H9 (cell line): Measurements from ENCODE around the gene BRWD1. TPM values are rescaled to one million over a fixed set of nuclear protein-coding genes. Genes with fewer than 3 reads are reported as not detected.

ENCODE experiments used
- DNase-seq: peaks from one replicate; pipeline ENCODE4 v3.0.0-alpha.2; 2017
- H2AFZ ChIP-seq: one replicate; pipeline ENCODE4 v1.6.1; 2013; ENCODE audit warnings: mild to moderate bottlenecking, low read length, control low read depth, moderate library complexity
- H2AK5ac ChIP-seq: 2 replicates; pipeline ENCODE4 v1.6.1; 2013; ENCODE audit warnings: low read length, control low read depth, mixed read lengths; ENCODE audit not compliant: insufficient read length
- H2BK120ac ChIP-seq: one replicate; pipeline ENCODE4 v1.6.1; 2013; ENCODE audit warnings: low read depth, mild to moderate bottlenecking, low read length, control low read depth, inconsistent platforms; ENCODE audit not compliant: poor library complexity, severe bottlenecking
- H2BK12ac ChIP-seq: 2 replicates; pipeline ENCODE4 v1.6.1; 2013; ENCODE audit warnings: low read length, control low read depth, mixed read lengths, low read depth; ENCODE audit not compliant: insufficient read length
- H2BK15ac ChIP-seq: 2 replicates; pipeline ENCODE4 v1.6.1; 2013; ENCODE audit warnings: low read depth, low read length, control low read depth
- H2BK20ac ChIP-seq: one replicate; pipeline ENCODE4 v1.6.1; 2013; ENCODE audit warnings: low read depth, mild to moderate bottlenecking, low read length, control low read depth, inconsistent platforms; ENCODE audit not compliant: poor library complexity, severe bottlenecking
- H2BK5ac ChIP-seq: 2 replicates; pipeline ENCODE4 v1.6.1; 2013; ENCODE audit warnings: low read length, control low read depth, mixed read lengths; ENCODE audit not compliant: insufficient read length
- H3K14ac ChIP-seq: 2 replicates; pipeline ENCODE4 v1.6.1; 2013; ENCODE audit warnings: low read length, control low read depth; ENCODE audit not compliant: insufficient read depth
- H3K18ac ChIP-seq: 2 replicates; pipeline ENCODE4 v1.6.1; 2013; ENCODE audit warnings: low read depth, mild to moderate bottlenecking, mixed read lengths, low read length, control low read depth; ENCODE audit not compliant: insufficient read length
- H3K23ac ChIP-seq: 2 replicates; pipeline ENCODE4 v1.6.1; 2013; ENCODE audit warnings: low read length, control low read depth, mixed read lengths, low read depth; ENCODE audit not compliant: insufficient read length
- H3K23me2 ChIP-seq: 2 replicates; pipeline ENCODE4 v1.6.1; 2013; ENCODE audit warnings: low read depth, mild to moderate bottlenecking, mixed read lengths, low read length, control low read depth; ENCODE audit not compliant: insufficient read length, poor library complexity, severe bottlenecking
- H3K27ac ChIP-seq: 2 replicates; pipeline ENCODE4 v1.5.1; 2013; ENCODE audit warnings: low read length, control low read depth, mixed read lengths, low read depth; ENCODE audit not compliant: insufficient read length
- H3K27me3 ChIP-seq: 2 replicates; pipeline ENCODE4 v1.6.1; 2013; ENCODE audit warnings: low read length, control low read depth, inconsistent platforms; ENCODE audit not compliant: insufficient read depth
- H3K4ac ChIP-seq: 2 replicates; pipeline ENCODE4 v1.6.1; 2013; ENCODE audit warnings: low read depth, mild to moderate bottlenecking, control low read depth, inconsistent platforms, low read length, moderate library complexity
- H3K4me1 ChIP-seq: 2 replicates; pipeline ENCODE4 v1.6.1; 2013; ENCODE audit warnings: low read length, control low read depth, inconsistent platforms; ENCODE audit not compliant: insufficient read depth
- H3K4me2 ChIP-seq: 2 replicates; pipeline ENCODE4 v1.6.1; 2013; ENCODE audit warnings: low read length, control low read depth, mixed read lengths; ENCODE audit not compliant: insufficient read length, insufficient read depth
- H3K56ac ChIP-seq: 2 replicates; pipeline ENCODE4 v1.6.1; 2013; ENCODE audit warnings: low read depth, mild to moderate bottlenecking, mixed read lengths, low read length, control low read depth; ENCODE audit not compliant: insufficient read length
- H3K79me1 ChIP-seq: 2 replicates; pipeline ENCODE4 v1.6.1; 2013; ENCODE audit warnings: low read depth, mild to moderate bottlenecking, moderate library complexity, low read length, control low read depth, inconsistent platforms; ENCODE audit not compliant: insufficient read depth, poor library complexity, severe bottlenecking
- H3K79me2 ChIP-seq: 2 replicates; pipeline ENCODE4 v1.6.1; 2013; ENCODE audit warnings: low read length, control low read depth, inconsistent platforms; ENCODE audit not compliant: insufficient read depth
- H3K9ac ChIP-seq: 2 replicates; pipeline ENCODE4 v1.6.1; 2013; ENCODE audit warnings: low read length, control low read depth, mixed read lengths; ENCODE audit not compliant: insufficient read length; ENCODE audit errors: extremely low read depth
- H3K9me3 ChIP-seq: one replicate; pipeline ENCODE4 v1.6.1; 2013; ENCODE audit warnings: low read depth, low read length, inconsistent platforms; ENCODE audit not compliant: control insufficient read depth
- H3T11ph ChIP-seq: one replicate; pipeline ENCODE4 v1.6.1; 2013; ENCODE audit warnings: mild to moderate bottlenecking, low read length, control low read depth, inconsistent platforms
- H4K20me1 ChIP-seq: one replicate; pipeline ENCODE4 v1.6.1; 2013; ENCODE audit not compliant: control insufficient read depth, insufficient read length, insufficient read depth
- H4K5ac ChIP-seq: 2 replicates; pipeline ENCODE4 v1.6.1; 2013; ENCODE audit warnings: low read depth, mild to moderate bottlenecking, mixed read lengths, low read length, control low read depth; ENCODE audit not compliant: insufficient read length
- H4K8ac ChIP-seq: replicated peaks from 2 replicates; pipeline ENCODE4 v1.6.1; 2013; ENCODE audit warnings: low read length, control low read depth, mixed read lengths, low read depth; ENCODE audit not compliant: insufficient read length
- H4K91ac ChIP-seq: 2 replicates; pipeline ENCODE4 v1.6.1; 2013; ENCODE audit warnings: low read depth, mild to moderate bottlenecking, moderate library complexity, mixed read lengths, low read length, control low read depth; ENCODE audit not compliant: insufficient read length
- H3K27ac Mint-ChIP-seq, 3 experiments: 2 replicates in 2 of 3; 3 replicates in 1 of 3; pipeline ENCODE4 v1.8.0; 2020 to 2021; ENCODE audit warnings: mixed read lengths in 3 of 3, mild to moderate bottlenecking in 1 of 3, moderate library complexity in 1 of 3
- H3K27me3 Mint-ChIP-seq: 2 replicates; pipeline ENCODE4 v1.8.0; 2021; ENCODE audit warnings: low read depth, mild to moderate bottlenecking, moderate library complexity, mixed read lengths
- H3K36me3 Mint-ChIP-seq, 3 experiments: 2 replicates in 2 of 3; 3 replicates in 1 of 3; pipeline ENCODE4 v1.8.0; 2020 to 2021; ENCODE audit warnings: low read depth in 3 of 3, mixed read lengths in 3 of 3; ENCODE audit not compliant: insufficient read depth in 1 of 3
- H3K4me1 Mint-ChIP-seq, 2 experiments: 2 replicates each; pipeline ENCODE4 v1.8.0; 2020; ENCODE audit warnings: mixed read lengths in 2 of 2
- H3K4me3 Mint-ChIP-seq, 2 experiments: 2 replicates in 1 of 2; 3 replicates in 1 of 2; pipeline ENCODE4 v1.8.0; 2020 to 2021; ENCODE audit warnings: mild to moderate bottlenecking in 2 of 2, mixed read lengths in 2 of 2, moderate library complexity in 1 of 2
- H3K9me3 Mint-ChIP-seq, 2 experiments: 2 replicates in 1 of 2; 3 replicates in 1 of 2; pipeline ENCODE4 v1.8.0; 2020; ENCODE audit warnings: mild to moderate bottlenecking in 2 of 2, mixed read lengths in 2 of 2, moderate library complexity in 1 of 2
- WGBS: extraction: QIAGEN DNeasy Blood & Tissue Kit; methylation state at CpG from one replicate; pipeline ENCODE4 v1.1.7; 2013; ENCODE audit warnings: missing lambda C conversion rate, low lambda C conversion rate, mixed read lengths; ENCODE audit not compliant: insufficient read length; ENCODE audit errors: extremely low coverage; 5-methylcytosine and 5-hydroxymethylcytosine counted together
- total RNA-seq: library from RNA; stranded (reverse); gene quantifications from 2 replicates; pipeline ENCODE4 v1.2.1, GENCODE V29; 2021
- TF ChIP-seq, protein P1 (sequence below): fragments of 200-600 bp; sonication (generic); conservative IDR thresholded peaks from 3 replicates; pipeline ENCODE4 v1.8.0; 2021; ENCODE audit warnings: antibody characterized with exemption, mild to moderate bottlenecking

The BRWD1 gene
- total RNA-seq, 1 experiment from 2014 or later = 48.4 TPM

DNA sequence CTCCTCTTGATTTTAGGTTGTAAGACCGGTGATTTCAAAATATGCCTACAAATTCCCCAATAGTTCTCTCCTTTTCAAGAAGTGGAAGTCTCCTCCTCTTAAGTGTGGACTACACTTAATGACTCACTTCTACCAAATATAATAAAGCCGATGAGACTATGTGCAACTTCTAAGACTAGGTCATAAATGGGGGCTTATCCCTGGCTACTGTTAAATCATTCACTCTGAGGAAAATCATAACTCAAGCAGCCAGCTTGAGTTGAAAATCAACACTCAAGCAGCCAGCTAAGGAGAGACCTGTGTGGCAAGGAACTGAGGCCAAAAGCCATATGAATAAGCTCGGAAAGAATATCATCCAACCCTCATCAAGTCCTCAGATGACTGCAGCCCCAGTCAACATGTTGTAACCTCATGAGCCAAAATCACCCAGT lies 80.6 kb downstream of the BRWD1 start:
- Histone ChIP-seq H2BK120ac (no peak overlapping the region), H3K9ac (no peak overlapping the region), H4K5ac (no peak overlapping the region), H2BK20ac (no peak overlapping the region), H2BK5ac (no peak overlapping the region), H2BK12ac (no peak overlapping the region), H3K9me3 (no peaks in the 10 kb centered on the region), H3K56ac (no peak overlapping the region), H3K79me1 (no peaks in the 10 kb centered on the region), H3K23ac (no peak overlapping the region), H3K4me1 (no peaks in the 10 kb centered on the region), H4K20me1 (no peaks in the 10 kb centered on the region), H3K23me2 (no peaks in the 10 kb centered on the region), H3K27ac (no peak overlapping the region), H3K4me2 (no peak overlapping the region), H2AK5ac (no peak overlapping the region), H3K4ac (no peak overlapping the region), H4K8ac (no peak overlapping the region), H3K14ac (no peak overlapping the region), H2AFZ (no peak overlapping the region), H3T11ph (no peak overlapping the region), H4K91ac (no peak overlapping the region), H2BK15ac (no peak overlapping the region), H3K27me3 (no peaks in the 10 kb centered on the region), H3K18ac (no peak overlapping the region), H3K79me2 (no peaks in the 10 kb centered on the region)
- Mint-ChIP-seq H3K4me3 (no peak overlapping the region), H3K27me3 (no peaks in the 10 kb centered on the region), H3K4me1 (no peaks in the 10 kb centered on the region), H3K27ac (0 out of 7 replicates have a peak overlapping the region, but pooled peaks of 1 of the 3 experiments have one; percentile 28), H3K9me3 (no peaks in the 10 kb centered on the region), H3K36me3 (peaks cover 8 to 76% (median 59%) of the 10 kb centered on the region in 3 experiments; a peak in 6 of 7 replicates)
- DNase-seq = no peak
- TF ChIP-seq, protein P1, sequence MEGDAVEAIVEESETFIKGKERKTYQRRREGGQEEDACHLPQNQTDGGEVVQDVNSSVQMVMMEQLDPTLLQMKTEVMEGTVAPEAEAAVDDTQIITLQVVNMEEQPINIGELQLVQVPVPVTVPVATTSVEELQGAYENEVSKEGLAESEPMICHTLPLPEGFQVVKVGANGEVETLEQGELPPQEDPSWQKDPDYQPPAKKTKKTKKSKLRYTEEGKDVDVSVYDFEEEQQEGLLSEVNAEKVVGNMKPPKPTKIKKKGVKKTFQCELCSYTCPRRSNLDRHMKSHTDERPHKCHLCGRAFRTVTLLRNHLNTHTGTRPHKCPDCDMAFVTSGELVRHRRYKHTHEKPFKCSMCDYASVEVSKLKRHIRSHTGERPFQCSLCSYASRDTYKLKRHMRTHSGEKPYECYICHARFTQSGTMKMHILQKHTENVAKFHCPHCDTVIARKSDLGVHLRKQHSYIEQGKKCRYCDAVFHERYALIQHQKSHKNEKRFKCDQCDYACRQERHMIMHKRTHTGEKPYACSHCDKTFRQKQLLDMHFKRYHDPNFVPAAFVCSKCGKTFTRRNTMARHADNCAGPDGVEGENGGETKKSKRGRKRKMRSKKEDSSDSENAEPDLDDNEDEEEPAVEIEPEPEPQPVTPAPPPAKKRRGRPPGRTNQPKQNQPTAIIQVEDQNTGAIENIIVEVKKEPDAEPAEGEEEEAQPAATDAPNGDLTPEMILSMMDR = no peak
- WGBS = no CpG with 5 or more reads among the region's 3 CpGs
